COLO829 (cell line): ENCODE measurements around the gene RGL1.
"Not testable (repeated sequence)": the region's sequence is repeated elsewhere in the genome, so short reads cannot be mapped to it uniquely, and the experiment has no call there.

Source experiments
- DNase-seq: peaks from one replicate; pipeline ENCODE4 v3.0.0; 2012; ENCODE audit warnings: low spot score

Gene RGL1

GRCh38 chr1:183804916-183805841 lies at the start of gene RGL1:
RGL1 (plus strand) TSS chr1:183805120; CDS start chr1:183805298, 178 bp downstream.
- DNase-seq, result peak; percentile 27

GRCh38 chr1:183756326-183756725 lies 48.6 kb upstream of the RGL1 start:
- DNase-seq, result no peak

GRCh38 chr1:183757061-183757460 lies 47.9 kb upstream of the RGL1 start:
- peak; percentile 6 for DNase-seq

GRCh38 chr1:183758913-183759312 lies 46.0 kb upstream of the RGL1 start:
- DNase-seq, result no peak

- no peak for DNase-seq
These were observed 44.3 kb upstream of the RGL1 start for GRCh38 chr1:183760661-183761060.

GRCh38 chr1:183761871-183762270 lies 43.0 kb upstream of the RGL1 start:
- DNase-seq, result no peak

GRCh38 chr1:183762856-183763255 lies 42.1 kb upstream of the RGL1 start:
- not testable (repeated sequence) for DNase-seq

- no peak for DNase-seq
These were observed 39.9 kb upstream of the RGL1 start for GRCh38 chr1:183764981-183765380.

GRCh38 chr1:183769956-183770815 lies 34.7 kb upstream of the RGL1 start:
- no peak for DNase-seq

- no peak for DNase-seq
These were observed 34.1 kb upstream of the RGL1 start for GRCh38 chr1:183770816-183771128.

GRCh38 chr1:183773482-183774274 lies 31.2 kb upstream of the RGL1 start:
- DNase-seq, result no peak

- DNase-seq, result no peak
These were observed 30.0 kb upstream of the RGL1 start for GRCh38 chr1:183774938-183775337.

GRCh38 chr1:183776731-183777130 lies 28.2 kb upstream of the RGL1 start:
- no peak for DNase-seq

GRCh38 chr1:183777328-183777727 lies 27.6 kb upstream of the RGL1 start:
- DNase-seq, result no peak

- no peak for DNase-seq
These were observed 26.9 kb upstream of the RGL1 start for GRCh38 chr1:183778045-183778444.

- no peak for DNase-seq
These were observed 26.1 kb upstream of the RGL1 start for GRCh38 chr1:183778568-183779433.

- DNase-seq, result no peak
These were observed 24.8 kb upstream of the RGL1 start for GRCh38 chr1:183780159-183780558.

- DNase-seq, result no peak
These were observed 24.2 kb upstream of the RGL1 start for GRCh38 chr1:183780757-183781156.

GRCh38 chr1:183783342-183783741 lies 21.6 kb upstream of the RGL1 start:
- DNase-seq, result no peak

GRCh38 chr1:183783767-183784637 lies 20.9 kb upstream of the RGL1 start:
- DNase-seq, result no peak
